Measurements from ENCODE around the gene ESPNL. TPM values are rescaled to one million over a fixed set of nuclear protein-coding genes. Genes with fewer than 3 reads are reported as not detected.
"Not testable (repeated sequence)": the region's sequence is repeated elsewhere in the genome, so short reads cannot be mapped to it uniquely, and the experiment has no call there.

ESPNL gene
- total RNA-seq, 1 experiment from 2014 or later: 0.85 TPM

DNA sequence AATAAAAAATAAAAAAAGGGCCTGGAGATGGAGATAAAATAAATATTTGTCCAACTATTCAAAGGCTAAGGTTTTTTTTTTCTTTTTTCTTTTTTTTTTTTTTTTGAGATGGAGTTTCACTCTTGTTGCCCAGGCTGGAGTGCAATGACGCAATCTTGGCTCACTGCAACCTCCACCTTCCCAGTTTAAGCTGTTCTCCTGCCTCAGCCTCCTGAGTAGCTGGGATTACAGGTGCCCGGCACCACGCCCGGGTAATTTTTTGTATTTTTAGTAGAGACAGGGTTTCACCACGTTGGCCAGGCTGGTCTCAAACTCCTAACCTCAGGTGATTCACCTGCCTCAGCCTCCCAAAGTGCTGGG lies 70.9 kb downstream of the ESPNL start:
- intact Hi-C loops (cut with micrococcal nuclease; ENCODE audit: unreplicated experiment); H3K9me3 ChIP-seq (ENCODE audit: control insufficient read depth, insufficient read depth, low read depth, low read length); CTCF ChIA-PET; H3K4me1 ChIP-seq (ENCODE audit: control insufficient read depth, insufficient read depth, low read length); H3K36me3 ChIP-seq (ENCODE audit: control insufficient read depth, insufficient read depth, low read length); H3K27ac ChIP-seq (ENCODE audit: low read length); DNase-seq (ENCODE audit: low read depth, low spot score); POLR2A ChIA-PET; H3K4me3 ChIP-seq (ENCODE audit: low read depth in 2 of 2, low read length in 2 of 2); BruUV-seq (replicated peaks); H3K27me3 ChIP-seq (ENCODE audit: control insufficient read depth, insufficient read depth, low read length); ATAC-seq; in situ Hi-C loops (cut with HindIII; ENCODE audit: low pct_unique_long_range_greater_than_20kb, low sequenced_read_pairs): not testable (repeated sequence)

- intact Hi-C loops (cut with micrococcal nuclease; ENCODE audit: unreplicated experiment) (no loop called here), in situ Hi-C loops (cut with HindIII; ENCODE audit: low pct_unique_long_range_greater_than_20kb, low sequenced_read_pairs) (no loop called here)
- no peak overlapping the region for H3K4me3 ChIP-seq (ENCODE audit: low read depth in 2 of 2, low read length in 2 of 2)
- no peaks in the 10 kb centered on the region for H3K9me3 ChIP-seq (ENCODE audit: control insufficient read depth, insufficient read depth, low read depth, low read length)
- ChIA-PET CTCF (no interaction called here), POLR2A (no interaction called here)
- no peak overlapping the region for H3K27ac ChIP-seq (ENCODE audit: low read length)
- H3K36me3 ChIP-seq (ENCODE audit: control insufficient read depth, insufficient read depth, low read length): peaks cover 6% of the 10 kb centered on the region
- no peak for ATAC-seq
- no peak for DNase-seq (ENCODE audit: low read depth, low spot score)
- no TSS peak for BruUV-seq (replicated peaks)
- TF ChIP-seq, protein P1, sequence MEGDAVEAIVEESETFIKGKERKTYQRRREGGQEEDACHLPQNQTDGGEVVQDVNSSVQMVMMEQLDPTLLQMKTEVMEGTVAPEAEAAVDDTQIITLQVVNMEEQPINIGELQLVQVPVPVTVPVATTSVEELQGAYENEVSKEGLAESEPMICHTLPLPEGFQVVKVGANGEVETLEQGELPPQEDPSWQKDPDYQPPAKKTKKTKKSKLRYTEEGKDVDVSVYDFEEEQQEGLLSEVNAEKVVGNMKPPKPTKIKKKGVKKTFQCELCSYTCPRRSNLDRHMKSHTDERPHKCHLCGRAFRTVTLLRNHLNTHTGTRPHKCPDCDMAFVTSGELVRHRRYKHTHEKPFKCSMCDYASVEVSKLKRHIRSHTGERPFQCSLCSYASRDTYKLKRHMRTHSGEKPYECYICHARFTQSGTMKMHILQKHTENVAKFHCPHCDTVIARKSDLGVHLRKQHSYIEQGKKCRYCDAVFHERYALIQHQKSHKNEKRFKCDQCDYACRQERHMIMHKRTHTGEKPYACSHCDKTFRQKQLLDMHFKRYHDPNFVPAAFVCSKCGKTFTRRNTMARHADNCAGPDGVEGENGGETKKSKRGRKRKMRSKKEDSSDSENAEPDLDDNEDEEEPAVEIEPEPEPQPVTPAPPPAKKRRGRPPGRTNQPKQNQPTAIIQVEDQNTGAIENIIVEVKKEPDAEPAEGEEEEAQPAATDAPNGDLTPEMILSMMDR (IDR thresholded peaks at IDR 0.05): no peak
- TF ChIP-seq POLR2AphosphoS5 (IDR thresholded peaks at IDR 0.05; ENCODE audit: low read depth, low read length) (no peak), SIN3A (IDR thresholded peaks at IDR 0.05; ENCODE audit: borderline replicate concordance, insufficient read depth, low read depth, low read length) (no peak), TCF7L2 (IDR thresholded peaks at IDR 0.05; ENCODE audit: low read depth, low read length) (no peak)
- TF ChIP-seq, protein P2, sequence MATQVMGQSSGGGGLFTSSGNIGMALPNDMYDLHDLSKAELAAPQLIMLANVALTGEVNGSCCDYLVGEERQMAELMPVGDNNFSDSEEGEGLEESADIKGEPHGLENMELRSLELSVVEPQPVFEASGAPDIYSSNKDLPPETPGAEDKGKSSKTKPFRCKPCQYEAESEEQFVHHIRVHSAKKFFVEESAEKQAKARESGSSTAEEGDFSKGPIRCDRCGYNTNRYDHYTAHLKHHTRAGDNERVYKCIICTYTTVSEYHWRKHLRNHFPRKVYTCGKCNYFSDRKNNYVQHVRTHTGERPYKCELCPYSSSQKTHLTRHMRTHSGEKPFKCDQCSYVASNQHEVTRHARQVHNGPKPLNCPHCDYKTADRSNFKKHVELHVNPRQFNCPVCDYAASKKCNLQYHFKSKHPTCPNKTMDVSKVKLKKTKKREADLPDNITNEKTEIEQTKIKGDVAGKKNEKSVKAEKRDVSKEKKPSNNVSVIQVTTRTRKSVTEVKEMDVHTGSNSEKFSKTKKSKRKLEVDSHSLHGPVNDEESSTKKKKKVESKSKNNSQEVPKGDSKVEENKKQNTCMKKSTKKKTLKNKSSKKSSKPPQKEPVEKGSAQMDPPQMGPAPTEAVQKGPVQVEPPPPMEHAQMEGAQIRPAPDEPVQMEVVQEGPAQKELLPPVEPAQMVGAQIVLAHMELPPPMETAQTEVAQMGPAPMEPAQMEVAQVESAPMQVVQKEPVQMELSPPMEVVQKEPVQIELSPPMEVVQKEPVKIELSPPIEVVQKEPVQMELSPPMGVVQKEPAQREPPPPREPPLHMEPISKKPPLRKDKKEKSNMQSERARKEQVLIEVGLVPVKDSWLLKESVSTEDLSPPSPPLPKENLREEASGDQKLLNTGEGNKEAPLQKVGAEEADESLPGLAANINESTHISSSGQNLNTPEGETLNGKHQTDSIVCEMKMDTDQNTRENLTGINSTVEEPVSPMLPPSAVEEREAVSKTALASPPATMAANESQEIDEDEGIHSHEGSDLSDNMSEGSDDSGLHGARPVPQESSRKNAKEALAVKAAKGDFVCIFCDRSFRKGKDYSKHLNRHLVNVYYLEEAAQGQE (IDR thresholded peaks at IDR 0.05; ENCODE audit: insufficient read depth in 1 of 2, low read depth in 2 of 2, low read length in 1 of 2): no peak
- no peaks in the 10 kb centered on the region for H3K27me3 ChIP-seq (ENCODE audit: control insufficient read depth, insufficient read depth, low read length)
- peaks cover 7% of the 10 kb centered on the region; the same call in 1 of the 2 replicates for H3K4me1 ChIP-seq (ENCODE audit: control insufficient read depth, insufficient read depth, low read length)
These were observed 71.5 kb downstream of the ESPNL start for GRCh38 chr2:238171575-238172187.

DNA sequence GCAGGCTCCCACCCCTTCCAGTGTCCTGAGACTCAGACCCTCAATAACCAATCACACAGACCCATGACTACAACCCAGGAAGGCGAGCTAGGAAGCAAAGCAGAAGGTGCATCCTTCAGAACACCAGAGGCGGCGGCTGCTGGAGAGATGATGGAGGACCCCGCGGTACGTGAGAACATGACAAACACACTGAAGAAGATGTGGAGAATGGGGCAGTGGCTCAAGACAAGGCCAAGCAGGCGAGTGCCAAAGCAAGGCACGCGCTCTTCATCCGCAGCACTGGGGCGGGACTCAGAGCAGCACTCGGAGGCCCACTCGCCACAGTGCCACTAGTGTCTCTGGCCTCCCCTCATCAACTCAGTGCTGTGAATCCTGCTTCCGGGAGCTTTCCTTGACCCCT lies 72.3 kb downstream of the ESPNL start:
- Histone ChIP-seq H3K36me3 (ENCODE audit: control insufficient read depth, insufficient read depth, low read length) (peaks cover 6% of the 10 kb centered on the region), H3K9me3 (ENCODE audit: control insufficient read depth, insufficient read depth, low read depth, low read length) (no peaks in the 10 kb centered on the region), H3K27ac (ENCODE audit: low read length) (no peak overlapping the region), H3K27me3 (ENCODE audit: control insufficient read depth, insufficient read depth, low read length) (no peaks in the 10 kb centered on the region), H3K4me3 (ENCODE audit: low read depth in 2 of 2, low read length in 2 of 2) (no peak overlapping the region), H3K4me1 (ENCODE audit: control insufficient read depth, insufficient read depth, low read length) (peaks cover 7% of the 10 kb centered on the region; the same call in 1 of the 2 replicates)
- in situ Hi-C loops (cut with HindIII; ENCODE audit: low pct_unique_long_range_greater_than_20kb, low sequenced_read_pairs) (no loop called here), intact Hi-C loops (cut with micrococcal nuclease; ENCODE audit: unreplicated experiment) (no loop called here)
- BruUV-seq (replicated peaks): no TSS peak
- TF ChIP-seq TCF7L2 (IDR thresholded peaks at IDR 0.05; ENCODE audit: low read depth, low read length) (no peak), POLR2AphosphoS5 (IDR thresholded peaks at IDR 0.05; ENCODE audit: low read depth, low read length) (no peak), SIN3A (IDR thresholded peaks at IDR 0.05; ENCODE audit: borderline replicate concordance, insufficient read depth, low read depth, low read length) (no peak)
- TF ChIP-seq, protein P2 (IDR thresholded peaks at IDR 0.05; ENCODE audit: insufficient read depth in 1 of 2, low read depth in 2 of 2, low read length in 1 of 2): no peak
- TF ChIP-seq, protein P1 (IDR thresholded peaks at IDR 0.05): no peak
- POLR2A ChIA-PET: interaction anchor here (0.5 kb wide), 1 partner anchor 30 kb away, joined by 7 read pairs; no protein-coding TSS in a partner anchor
- no peak for DNase-seq (ENCODE audit: low read depth, low spot score)
- CTCF ChIA-PET: no interaction called here
- no peak for ATAC-seq

Measured in Panc1 (cell line).